Heart left ventricle (tissue), 13 donors: ENCODE data around the gene SEPTIN6.

Experiments used
- POLR2A ChIP-seq, 2 donors: fragments of 450-650 bp; IDR thresholded peaks; one replicate each; pipeline ENCODE4 v1.6.1; 2017; ENCODE audit warnings: antibody characterized with exemption in 2 of 2, mild to moderate bottlenecking in 2 of 2, moderate library complexity in 2 of 2
- TF ChIP-seq, protein P1 (sequence below), 12 donors: fragments of 200-600 bp; sonication (generic) in 4 of 12; IDR thresholded peaks; one replicate each; pipeline versions ENCODE4 v1.5.0 to v1.8.0; 2018 to 2022; ENCODE audit warnings: antibody characterized with exemption in 12 of 12, mild to moderate bottlenecking in 5 of 12
- donor health status: ischemic (EF 13 %, LVEDD 7.1; RV severe dilation, severe dysfunction).
- donor health status: DM: no; HTN: yes; CAD: no.
- donor health status: DM: no; HTN: no; CAD: no.
- donor health status: ischemic (EF 25% LVEDD 6.9; RV normal size, moderate dysfunction).
- donor health status: ischemic (EF 25% LVEDD 5.7; RV mildly dilated, moderate dysfunction).
- donor health status: ischemic (EF 35%, LVEDD 5.7; RV mildly dilated, moderate dysfunction).
- donor health status: nonischemic (EF 11% LVEDD 7.7; RV severe dilation, severe dysfunction).
- donor health status: DM: yes; HTN: yes; CAD: no.
- donor health status: PGD.
- donor health status: ischemic (EF 29% LVEDD 5.4; RV normal size, mild dysfunction).
- donor health status: nonischemic (EF 23%, LVEDD 6.1; RV moderate dilation, normal function).

DNA sequence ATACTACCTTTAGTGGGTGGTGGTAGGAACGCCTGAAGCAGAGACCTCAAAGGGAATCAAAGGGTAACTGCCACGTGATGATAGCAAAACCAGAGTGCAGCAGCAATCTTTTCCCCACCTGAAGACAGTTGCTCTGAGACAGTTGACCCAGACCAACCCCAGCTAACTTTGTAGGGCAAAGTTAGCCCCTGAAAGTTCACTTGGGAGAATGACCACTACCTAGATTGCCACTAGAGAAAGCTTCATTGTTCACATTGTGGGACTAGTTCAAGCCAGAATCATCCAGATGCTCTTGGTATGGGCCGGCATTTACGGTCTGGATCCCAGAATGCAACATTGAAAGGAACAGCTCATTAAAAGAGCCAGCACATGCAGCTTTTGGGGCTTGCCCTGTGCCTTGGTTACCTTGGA lies 4.1 kb downstream of the SEPTIN6 start:
- TF ChIP-seq, protein P1, sequence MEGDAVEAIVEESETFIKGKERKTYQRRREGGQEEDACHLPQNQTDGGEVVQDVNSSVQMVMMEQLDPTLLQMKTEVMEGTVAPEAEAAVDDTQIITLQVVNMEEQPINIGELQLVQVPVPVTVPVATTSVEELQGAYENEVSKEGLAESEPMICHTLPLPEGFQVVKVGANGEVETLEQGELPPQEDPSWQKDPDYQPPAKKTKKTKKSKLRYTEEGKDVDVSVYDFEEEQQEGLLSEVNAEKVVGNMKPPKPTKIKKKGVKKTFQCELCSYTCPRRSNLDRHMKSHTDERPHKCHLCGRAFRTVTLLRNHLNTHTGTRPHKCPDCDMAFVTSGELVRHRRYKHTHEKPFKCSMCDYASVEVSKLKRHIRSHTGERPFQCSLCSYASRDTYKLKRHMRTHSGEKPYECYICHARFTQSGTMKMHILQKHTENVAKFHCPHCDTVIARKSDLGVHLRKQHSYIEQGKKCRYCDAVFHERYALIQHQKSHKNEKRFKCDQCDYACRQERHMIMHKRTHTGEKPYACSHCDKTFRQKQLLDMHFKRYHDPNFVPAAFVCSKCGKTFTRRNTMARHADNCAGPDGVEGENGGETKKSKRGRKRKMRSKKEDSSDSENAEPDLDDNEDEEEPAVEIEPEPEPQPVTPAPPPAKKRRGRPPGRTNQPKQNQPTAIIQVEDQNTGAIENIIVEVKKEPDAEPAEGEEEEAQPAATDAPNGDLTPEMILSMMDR (IDR thresholded peaks at IDR 0.05): no peak
- no peak for TF ChIP-seq POLR2A (IDR thresholded peaks at IDR 0.05)
